GM12875 (cell line): ENCODE results near the gene SLC35F3.

Experiments
- H3K4me3 ChIP-seq: one replicate; pipeline ENCODE4 v1.5.1; 2011; ENCODE audit warnings: low read depth, low read length, control low read depth
- TF ChIP-seq, protein P1 (sequence below): IDR thresholded peaks from 2 replicates; pipeline ENCODE4 v1.5.1; 2011; ENCODE audit warnings: low read depth, mild to moderate bottlenecking, control low read depth, inconsistent platforms, low read length, moderate library complexity, borderline replicate concordance; ENCODE audit not compliant: insufficient read depth

SLC35F3 gene

DNA sequence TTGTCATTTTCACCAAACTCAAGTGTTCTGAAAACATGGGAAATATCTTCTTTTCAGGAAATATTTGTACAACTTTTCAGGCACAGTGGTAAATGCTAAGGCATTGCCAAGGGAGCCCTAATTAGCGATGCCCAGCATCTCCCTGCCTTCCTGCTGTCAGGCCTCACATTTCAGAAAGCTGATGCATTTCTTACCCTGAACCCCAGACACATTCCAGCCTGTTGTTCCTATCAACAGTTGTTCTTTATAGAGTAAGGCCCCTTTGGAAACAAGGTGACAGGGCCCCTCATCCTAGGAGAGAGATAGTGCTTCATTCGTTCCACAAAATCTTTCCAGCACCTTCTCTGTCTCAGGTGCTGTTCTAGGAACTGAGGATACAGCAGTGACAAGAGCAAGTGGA, 332.9 kb downstream of the SLC35F3 start:
- H3K4me3 ChIP-seq, result no peak overlapping the region
- TF ChIP-seq, protein P1, sequence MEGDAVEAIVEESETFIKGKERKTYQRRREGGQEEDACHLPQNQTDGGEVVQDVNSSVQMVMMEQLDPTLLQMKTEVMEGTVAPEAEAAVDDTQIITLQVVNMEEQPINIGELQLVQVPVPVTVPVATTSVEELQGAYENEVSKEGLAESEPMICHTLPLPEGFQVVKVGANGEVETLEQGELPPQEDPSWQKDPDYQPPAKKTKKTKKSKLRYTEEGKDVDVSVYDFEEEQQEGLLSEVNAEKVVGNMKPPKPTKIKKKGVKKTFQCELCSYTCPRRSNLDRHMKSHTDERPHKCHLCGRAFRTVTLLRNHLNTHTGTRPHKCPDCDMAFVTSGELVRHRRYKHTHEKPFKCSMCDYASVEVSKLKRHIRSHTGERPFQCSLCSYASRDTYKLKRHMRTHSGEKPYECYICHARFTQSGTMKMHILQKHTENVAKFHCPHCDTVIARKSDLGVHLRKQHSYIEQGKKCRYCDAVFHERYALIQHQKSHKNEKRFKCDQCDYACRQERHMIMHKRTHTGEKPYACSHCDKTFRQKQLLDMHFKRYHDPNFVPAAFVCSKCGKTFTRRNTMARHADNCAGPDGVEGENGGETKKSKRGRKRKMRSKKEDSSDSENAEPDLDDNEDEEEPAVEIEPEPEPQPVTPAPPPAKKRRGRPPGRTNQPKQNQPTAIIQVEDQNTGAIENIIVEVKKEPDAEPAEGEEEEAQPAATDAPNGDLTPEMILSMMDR, result no peak

GRCh38 chr1:234238060-234238459, 333.6 kb downstream of the SLC35F3 start:
- no peak overlapping the region for H3K4me3 ChIP-seq
- TF ChIP-seq, protein P1, result no peak

DNA sequence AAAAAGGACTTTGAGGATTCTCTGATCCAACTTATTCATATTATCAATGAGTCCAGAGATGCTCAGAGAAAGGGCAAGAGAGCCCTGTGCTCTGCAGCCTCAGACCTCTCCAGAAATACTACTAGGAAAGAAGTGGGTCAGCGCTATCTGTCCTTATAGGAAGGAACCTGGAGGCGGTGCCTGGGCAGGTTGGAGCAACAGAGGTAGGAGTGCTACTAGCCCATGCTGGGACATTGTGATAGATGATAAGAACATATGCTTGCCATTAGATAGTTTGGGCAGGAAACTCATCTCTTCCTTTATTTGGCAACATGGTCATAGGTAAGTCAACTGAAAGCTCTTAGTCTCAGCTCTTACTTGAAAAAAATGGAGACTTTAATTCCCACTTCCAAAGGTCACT, 335.0 kb downstream of the SLC35F3 start:
- H3K4me3 ChIP-seq, result no peak overlapping the region

GRCh38 chr1:234239936-234240335, 335.5 kb downstream of the SLC35F3 start:
- H3K4me3 ChIP-seq, result no peak overlapping the region
- TF ChIP-seq, protein P1, result no peak

More for the DNA sequence above, 335.0 kb downstream of the SLC35F3 start:
- TF ChIP-seq, protein P1, result no peak

DNA sequence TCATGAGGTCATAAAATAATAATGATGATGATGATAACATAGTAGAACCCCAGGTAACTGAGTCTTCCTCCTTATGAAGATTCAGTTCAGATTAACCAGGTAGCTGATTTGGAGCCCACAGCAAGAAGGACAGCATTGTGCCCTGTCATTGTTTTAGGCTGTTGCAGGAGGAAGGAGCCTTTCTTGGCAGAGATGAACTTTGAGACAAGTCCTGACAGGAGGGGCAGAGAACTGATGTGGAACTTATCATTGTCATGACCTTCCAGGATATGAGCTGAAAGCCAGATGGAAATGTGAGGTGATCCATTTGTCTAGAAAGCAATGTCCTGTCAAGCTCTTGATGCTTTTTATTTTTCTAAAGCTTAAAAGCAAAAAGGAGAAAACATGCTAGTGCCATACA, 336.2 kb downstream of the SLC35F3 start:
- TF ChIP-seq, protein P1, result no peak
- no peak overlapping the region for H3K4me3 ChIP-seq

GRCh38 chr1:234241941-234242490, 337.5 kb downstream of the SLC35F3 start:
- TF ChIP-seq, protein P1, result no peak
- H3K4me3 ChIP-seq, result no peak overlapping the region

DNA sequence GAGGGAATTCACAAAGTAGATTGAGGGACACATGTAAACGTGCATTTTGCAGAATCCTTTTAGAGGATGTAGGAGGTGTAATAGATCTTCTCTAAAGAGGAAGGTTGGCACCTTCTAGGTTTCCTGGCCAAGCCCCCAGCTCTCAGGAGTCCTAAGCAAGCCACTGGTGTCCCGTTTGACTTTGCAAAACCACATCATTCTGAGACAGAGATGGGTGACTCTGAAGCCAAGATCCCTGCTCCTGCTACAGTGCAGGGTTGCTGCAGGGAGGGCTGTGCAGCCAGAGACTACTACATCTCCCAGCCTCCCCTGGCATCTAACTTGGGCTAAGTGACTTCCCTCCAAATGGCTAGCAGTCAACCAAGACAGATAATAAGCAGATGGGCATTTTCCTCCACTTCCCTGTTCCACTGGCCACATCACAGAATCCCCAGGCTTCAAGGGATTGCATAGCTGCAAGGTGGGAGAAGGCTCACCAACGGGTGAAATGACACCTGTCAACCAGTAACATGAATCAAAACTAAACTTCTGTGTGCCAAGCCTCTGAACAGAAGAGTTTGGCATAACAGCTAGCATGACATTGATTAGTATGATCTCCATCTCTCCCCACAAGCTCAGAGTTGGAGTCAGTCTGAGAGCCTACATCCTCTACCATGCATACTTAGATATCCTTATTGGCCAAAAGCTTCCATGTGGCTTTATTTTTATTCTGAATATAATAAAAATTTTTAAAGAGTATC, 339.2 kb downstream of the SLC35F3 start:
- TF ChIP-seq, protein P1, result no peak
- no peak overlapping the region for H3K4me3 ChIP-seq
